Muscle layer of colon (tissue), 2 donors: ENCODE data around the gene GPC2.

Source experiments
- H3K27ac ChIP-seq: one replicate; pipeline ENCODE4 v1.7.0; 2013; ENCODE audit warnings: low read depth, mild to moderate bottlenecking, low read length, moderate library complexity
- H3K27me3 ChIP-seq, 2 donors: one replicate each; pipeline ENCODE4 v1.7.0; 2013; ENCODE audit warnings: low read length in 2 of 2, mild to moderate bottlenecking in 2 of 2; ENCODE audit not compliant: insufficient read depth in 2 of 2, control insufficient read depth in 1 of 2
- H3K36me3 ChIP-seq: one replicate; pipeline ENCODE4 v1.7.0; 2013; ENCODE audit warnings: mild to moderate bottlenecking, low read length; ENCODE audit not compliant: insufficient read depth
- H3K4me1 ChIP-seq: one replicate; pipeline ENCODE4 v1.7.0; 2013; ENCODE audit warnings: mild to moderate bottlenecking, low read length; ENCODE audit not compliant: insufficient read depth
- H3K4me3 ChIP-seq, 2 donors: one replicate each; pipeline ENCODE4 v1.7.0; 2013; ENCODE audit warnings: low read length in 2 of 2, low read depth in 1 of 2, mild to moderate bottlenecking in 1 of 2, moderate library complexity in 1 of 2
- H3K9ac ChIP-seq: one replicate; pipeline ENCODE4 v1.7.0; 2013; ENCODE audit warnings: low read length
- H3K9me3 ChIP-seq: one replicate; pipeline ENCODE4 v1.7.0; 2013; ENCODE audit warnings: mild to moderate bottlenecking, low read length
- donor health status: abdominal sarcoma.
- donor health status: Adenocarcinoma of cecum.

GPC2 gene

DNA sequence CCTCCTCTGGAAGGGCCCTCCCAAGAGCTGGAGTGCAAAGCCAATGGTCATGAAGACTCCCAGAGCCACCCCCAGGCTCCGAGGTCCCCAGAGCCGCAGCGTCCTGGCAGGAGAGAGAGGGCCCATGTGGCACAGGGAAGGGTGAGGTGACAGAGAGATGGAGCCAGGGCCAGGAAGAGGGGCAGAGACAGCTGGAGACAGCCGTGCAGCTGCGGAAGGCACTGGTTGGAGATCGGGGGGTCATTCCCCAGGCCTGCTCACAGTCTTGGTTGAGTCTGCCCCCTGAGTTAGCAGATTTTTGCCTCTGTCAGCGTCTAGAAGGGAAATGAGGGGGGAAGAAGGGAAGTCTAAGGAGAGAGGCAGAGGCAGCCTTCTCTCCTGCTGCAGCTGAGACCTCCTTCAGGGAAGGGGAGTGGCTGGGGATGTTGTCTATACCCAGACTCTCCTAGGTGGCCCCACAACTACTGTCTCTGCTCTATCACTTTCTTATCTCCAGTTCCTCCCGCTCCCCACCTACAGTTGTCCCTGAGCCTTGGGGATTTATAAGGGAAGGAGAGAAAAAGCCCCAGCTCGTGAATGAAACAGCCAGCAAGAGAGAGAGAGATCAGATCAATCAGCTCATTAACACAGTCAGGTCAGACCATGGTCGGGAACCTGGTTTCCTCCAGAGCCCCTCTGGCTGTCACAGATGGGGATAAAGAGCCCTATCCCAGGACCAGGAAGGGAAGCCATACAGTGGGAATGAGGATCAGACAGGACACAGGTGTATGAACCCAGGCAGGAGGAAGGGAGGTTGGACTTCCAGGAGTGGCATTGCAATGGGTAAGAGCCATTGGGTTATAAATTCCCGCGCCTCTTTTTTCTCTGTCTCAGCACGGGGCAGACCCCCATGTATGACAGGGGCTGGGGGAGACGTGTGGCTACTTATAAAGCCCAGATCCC is 9.9 kb downstream of the GPC2 start:
- Histone ChIP-seq H3K36me3 (no peaks in the 10 kb centered on the region), H3K27me3 (peaks cover 0 to 8% of the 10 kb centered on the region in 2 donors), H3K27ac (peak overlapping the region; percentile 78), H3K9me3 (no peaks in the 10 kb centered on the region), H3K4me1 (peaks cover 19% of the 10 kb centered on the region), H3K4me3 (peak overlapping the region in 1 of 2 donors; percentile 78), H3K9ac (peak overlapping the region; percentile 71)

DNA sequence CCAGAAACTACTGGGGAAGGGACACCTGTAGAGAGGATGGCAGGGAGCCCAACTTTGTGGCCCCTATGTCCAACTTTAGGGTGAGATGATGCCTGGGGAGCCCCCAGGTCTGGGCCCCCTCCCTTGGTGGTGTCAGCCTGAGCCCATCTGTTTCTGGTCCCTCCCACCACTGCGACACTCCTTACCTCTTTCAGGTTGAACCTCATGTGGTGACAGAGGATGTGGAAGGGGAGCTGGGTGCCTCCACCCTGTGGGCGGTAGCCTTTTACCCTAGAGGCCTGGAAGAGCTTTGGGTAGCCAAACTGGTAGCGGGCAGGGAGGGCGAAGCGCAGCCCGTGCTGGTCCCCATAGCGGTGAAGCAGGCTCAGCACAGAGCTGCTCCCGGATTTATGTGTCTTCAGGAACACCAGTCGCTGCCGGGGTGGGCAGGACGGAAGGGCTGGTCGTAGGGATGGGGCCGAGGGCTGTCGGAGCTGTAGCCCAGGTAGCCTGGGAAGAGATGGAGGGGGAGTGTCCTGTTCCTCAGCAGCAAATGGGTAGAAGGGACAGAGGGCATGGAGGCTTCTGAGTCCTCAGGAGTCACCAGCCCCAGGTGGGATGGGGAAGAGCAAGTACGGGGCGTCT is 10.8 kb downstream of the GPC2 start:
- H3K36me3 ChIP-seq, result no peaks in the 10 kb centered on the region
- H3K9ac ChIP-seq, result no peak overlapping the region
- H3K4me3 ChIP-seq, result no peak overlapping the region
- H3K9me3 ChIP-seq, result no peaks in the 10 kb centered on the region
- H3K27ac ChIP-seq, result no peak overlapping the region
- peaks cover 19% of the 10 kb centered on the region for H3K4me1 ChIP-seq
- H3K27me3 ChIP-seq, result peaks cover 0 to 8% of the 10 kb centered on the region in 2 donors

DNA sequence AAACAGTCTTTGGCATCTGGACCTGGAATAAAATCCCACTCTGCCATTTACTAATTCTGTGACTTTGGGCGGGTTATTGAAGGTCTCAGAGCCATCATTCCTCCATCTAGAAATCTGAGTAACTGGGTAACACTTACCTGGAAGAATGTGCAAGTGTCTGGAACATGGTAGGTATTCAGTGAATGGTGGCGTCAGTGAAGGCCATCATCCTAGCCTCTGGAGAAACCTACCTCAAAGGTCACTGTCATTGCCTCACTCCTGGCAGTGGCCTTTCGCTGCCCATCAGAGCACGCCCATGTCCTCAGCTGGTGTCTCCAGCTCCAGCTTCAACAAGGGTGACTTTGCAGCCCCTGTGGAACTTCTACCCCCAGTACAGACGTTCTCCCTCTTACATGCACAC is 13.3 kb downstream of the GPC2 start:
- Histone ChIP-seq H3K36me3 (no peaks in the 10 kb centered on the region), H3K4me1 (peaks cover 23% of the 10 kb centered on the region), H3K9ac (no peak overlapping the region), H3K27me3 (no peaks in the 10 kb centered on the region), H3K4me3 (no peak overlapping the region), H3K9me3 (no peaks in the 10 kb centered on the region), H3K27ac (no peak overlapping the region)

- Histone ChIP-seq H3K36me3 (no peaks in the 10 kb centered on the region), H3K4me3 (no peak overlapping the region), H3K9me3 (no peaks in the 10 kb centered on the region), H3K27me3 (no peaks in the 10 kb centered on the region), H3K27ac (no peak overlapping the region), H3K4me1 (peaks cover 22% of the 10 kb centered on the region), H3K9ac (no peak overlapping the region)
Measured at GRCh38 chr7:100163006-100163531, 14.1 kb downstream of the GPC2 start.

- no peak overlapping the region for H3K9ac ChIP-seq
Measured at GRCh38 chr7:100160067-100160466, 17.1 kb downstream of the GPC2 start.

GRCh38 chr7:100159099-100159623 is 18.0 kb downstream of the GPC2 start:
- Histone ChIP-seq H3K4me1 (peaks cover 11% of the 10 kb centered on the region), H3K27me3 (no peaks in the 10 kb centered on the region), H3K9ac (no peak overlapping the region), H3K36me3 (peaks cover 17% of the 10 kb centered on the region), H3K4me3 (peak overlapping the region; percentile 71 to 91), H3K27ac (peak overlapping the region; percentile 82), H3K9me3 (no peaks in the 10 kb centered on the region)

More at GRCh38 chr7:100160067-100160466, 17.1 kb downstream of the GPC2 start:
- no peak overlapping the region for H3K27ac ChIP-seq
- H3K27me3 ChIP-seq, result no peaks in the 10 kb centered on the region
- no peaks in the 10 kb centered on the region for H3K9me3 ChIP-seq
- no peak overlapping the region for H3K4me3 ChIP-seq
- H3K4me1 ChIP-seq, result peaks cover 11% of the 10 kb centered on the region
- H3K36me3 ChIP-seq, result peaks cover 16% of the 10 kb centered on the region

DNA sequence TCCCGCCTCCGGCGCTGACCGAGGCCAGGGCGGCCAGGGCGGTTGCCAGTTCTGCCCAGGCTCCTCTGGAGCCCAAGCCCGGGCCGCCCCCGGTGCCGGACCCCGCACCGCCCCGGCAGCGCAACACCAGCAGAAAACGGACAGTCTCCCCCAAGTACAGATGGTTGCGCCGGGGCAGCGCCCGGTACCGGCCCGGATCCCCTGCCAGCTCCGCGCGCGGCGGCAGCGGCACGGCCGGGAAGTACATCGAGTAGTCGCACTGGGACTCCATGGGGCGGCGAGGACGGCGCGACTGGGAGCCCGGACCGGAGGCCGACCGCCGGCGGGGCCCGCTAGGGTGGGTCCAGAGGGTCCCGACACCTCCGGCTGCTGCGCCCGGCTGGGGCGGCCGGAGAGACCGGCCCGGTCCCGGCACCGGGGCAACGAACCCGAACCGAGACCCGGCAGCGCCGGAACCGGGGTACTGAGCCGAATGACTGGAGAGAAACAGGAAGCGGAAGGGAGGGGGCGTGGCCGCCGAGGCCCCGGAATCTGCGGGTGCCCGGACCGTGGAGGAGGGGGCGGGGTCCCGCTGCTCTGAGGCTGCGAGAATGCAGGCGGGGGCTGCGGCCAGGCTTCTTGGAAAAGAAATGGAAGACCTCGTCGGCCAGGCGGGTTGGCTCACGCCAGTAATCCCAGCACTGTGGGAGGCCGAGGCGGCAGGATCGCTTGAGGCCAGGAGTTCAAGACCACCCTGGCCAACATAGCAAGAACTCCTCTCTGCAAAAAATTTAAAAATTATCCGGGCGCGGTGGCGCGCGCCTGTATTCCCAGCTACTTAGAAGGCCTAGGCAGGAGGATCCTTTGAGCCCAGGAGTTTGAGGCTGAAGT is 18.7 kb downstream of the GPC2 start, which contains the start of gene TRAPPC14:
TSS of gene TRAPPC14 (minus strand) at position 495 of the 870 bp plus-strand sequence. CDS start at position 271, 224 bp downstream.
- Histone ChIP-seq H3K27ac (peak within 1 kb of the TSS; percentile 82), H3K9me3 (no peaks in the 10 kb centered on the region), H3K36me3 (peaks cover 24% of the 10 kb centered on the region), H3K9ac (peak within 1 kb of the TSS; percentile 56), H3K4me3 (peak within 1 kb of the TSS; percentile 71 to 91), H3K4me1 (peaks cover 11% of the 10 kb centered on the region), H3K27me3 (no peaks in the 10 kb centered on the region)

- Histone ChIP-seq H3K36me3 (peaks cover 28% of the 10 kb centered on the region), H3K4me1 (peaks cover 11% of the 10 kb centered on the region), H3K9ac (peak overlapping the region; percentile 56), H3K27ac (peak overlapping the region; percentile 82), H3K4me3 (peak overlapping the region; percentile 71 to 91), H3K27me3 (no peaks in the 10 kb centered on the region), H3K9me3 (no peaks in the 10 kb centered on the region)
Measured at GRCh38 chr7:100157334-100158228, 19.6 kb downstream of the GPC2 start.

- Histone ChIP-seq H3K9ac (no peak overlapping the region), H3K27me3 (no peaks in the 10 kb centered on the region), H3K36me3 (peaks cover 28% of the 10 kb centered on the region), H3K27ac (no peak overlapping the region), H3K4me3 (no peak overlapping the region), H3K4me1 (peaks cover 11% of the 10 kb centered on the region), H3K9me3 (no peaks in the 10 kb centered on the region)
Measured at GRCh38 chr7:100157069-100157333, 20.2 kb downstream of the GPC2 start.

GRCh38 chr7:100156331-100157068 is 20.7 kb downstream of the GPC2 start:
- Histone ChIP-seq H3K27ac (no peak overlapping the region), H3K9ac (no peak overlapping the region), H3K36me3 (peaks cover 28% of the 10 kb centered on the region), H3K9me3 (no peaks in the 10 kb centered on the region), H3K4me3 (no peak overlapping the region), H3K27me3 (no peaks in the 10 kb centered on the region), H3K4me1 (peaks cover 11% of the 10 kb centered on the region)
